WTC11 (cell line): ENCODE measurements around the gene NMBR.
"Not testable (repeated sequence)": the region's sequence is repeated elsewhere in the genome, so short reads cannot be mapped to it uniquely, and the experiment has no call there.

Experiments used
- ATF3 ChIP-seq: sonication (generic); formaldehyde crosslinking; conservative IDR thresholded peaks from 2 replicates; pipeline ENCODE4 v1.8.1; 2022; ENCODE audit warnings: mild to moderate bottlenecking, missing genetic modification reagents
- E2F5 ChIP-seq: sonication (generic); formaldehyde crosslinking; IDR thresholded peaks from 2 replicates; pipeline ENCODE4 v1.8.1; 2022; ENCODE audit warnings: mild to moderate bottlenecking, moderate library complexity, missing genetic modification reagents
- ESRRA ChIP-seq: sonication (generic); formaldehyde crosslinking; IDR thresholded peaks from 2 replicates; pipeline ENCODE4 v1.8.1; 2022; ENCODE audit warnings: mild to moderate bottlenecking, missing genetic modification reagents, borderline replicate concordance
- JUN ChIP-seq: sonication (generic); formaldehyde crosslinking; IDR thresholded peaks from 2 replicates; pipeline ENCODE4 v1.8.0; 2023; ENCODE audit warnings: mild to moderate bottlenecking, missing genetic modification reagents
- KAT7 ChIP-seq: sonication (generic); formaldehyde crosslinking; IDR thresholded peaks from 2 replicates; pipeline ENCODE4 v1.8.1; 2023; ENCODE audit warnings: missing genetic modification reagents, mild to moderate bottlenecking, borderline replicate concordance
- PRDM15 ChIP-seq: sonication (generic); formaldehyde crosslinking; IDR thresholded peaks from 2 replicates; pipeline ENCODE4 v1.8.0; 2022; ENCODE audit warnings: missing genetic modification reagents
- TEAD4 ChIP-seq: sonication (generic); formaldehyde crosslinking; IDR thresholded peaks from 2 replicates; pipeline ENCODE4 v1.8.0; 2022; ENCODE audit warnings: mild to moderate bottlenecking, missing genetic modification reagents
- USF1 ChIP-seq: sonication (generic); formaldehyde crosslinking; IDR thresholded peaks from 2 replicates; pipeline ENCODE4 v1.8.0; 2022; ENCODE audit warnings: mild to moderate bottlenecking, missing genetic modification reagents
- TF ChIP-seq, protein P1 (sequence below): fragments of 200-600 bp; IDR thresholded peaks from 2 replicates; pipeline ENCODE4 v1.8.0; 2022; ENCODE audit warnings: antibody characterized with exemption
- TF ChIP-seq, protein P2 (sequence below): fragments of 250-450 bp; sonication (Bioruptor Pico); IDR thresholded peaks from 2 replicates; pipeline ENCODE4 v1.9.0; 2021; ENCODE audit warnings: mild to moderate bottlenecking
- TF ChIP-seq, protein P3 (sequence below): sonication (generic); formaldehyde crosslinking; IDR thresholded peaks from 2 replicates; pipeline ENCODE4 v1.8.1; 2023; ENCODE audit warnings: mild to moderate bottlenecking, missing genetic modification reagents, moderate library complexity

- TF ChIP-seq, protein P1, sequence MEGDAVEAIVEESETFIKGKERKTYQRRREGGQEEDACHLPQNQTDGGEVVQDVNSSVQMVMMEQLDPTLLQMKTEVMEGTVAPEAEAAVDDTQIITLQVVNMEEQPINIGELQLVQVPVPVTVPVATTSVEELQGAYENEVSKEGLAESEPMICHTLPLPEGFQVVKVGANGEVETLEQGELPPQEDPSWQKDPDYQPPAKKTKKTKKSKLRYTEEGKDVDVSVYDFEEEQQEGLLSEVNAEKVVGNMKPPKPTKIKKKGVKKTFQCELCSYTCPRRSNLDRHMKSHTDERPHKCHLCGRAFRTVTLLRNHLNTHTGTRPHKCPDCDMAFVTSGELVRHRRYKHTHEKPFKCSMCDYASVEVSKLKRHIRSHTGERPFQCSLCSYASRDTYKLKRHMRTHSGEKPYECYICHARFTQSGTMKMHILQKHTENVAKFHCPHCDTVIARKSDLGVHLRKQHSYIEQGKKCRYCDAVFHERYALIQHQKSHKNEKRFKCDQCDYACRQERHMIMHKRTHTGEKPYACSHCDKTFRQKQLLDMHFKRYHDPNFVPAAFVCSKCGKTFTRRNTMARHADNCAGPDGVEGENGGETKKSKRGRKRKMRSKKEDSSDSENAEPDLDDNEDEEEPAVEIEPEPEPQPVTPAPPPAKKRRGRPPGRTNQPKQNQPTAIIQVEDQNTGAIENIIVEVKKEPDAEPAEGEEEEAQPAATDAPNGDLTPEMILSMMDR = not testable (repeated sequence)
- not testable (repeated sequence) for TF ChIP-seq E2F5 (CRISPR knock-in tag); ESRRA (CRISPR knock-in tag); KAT7; TEAD4 (CRISPR knock-in tag); PRDM15; ATF3; USF1 (CRISPR knock-in tag); JUN (CRISPR knock-in tag)
- TF ChIP-seq, protein P2, sequence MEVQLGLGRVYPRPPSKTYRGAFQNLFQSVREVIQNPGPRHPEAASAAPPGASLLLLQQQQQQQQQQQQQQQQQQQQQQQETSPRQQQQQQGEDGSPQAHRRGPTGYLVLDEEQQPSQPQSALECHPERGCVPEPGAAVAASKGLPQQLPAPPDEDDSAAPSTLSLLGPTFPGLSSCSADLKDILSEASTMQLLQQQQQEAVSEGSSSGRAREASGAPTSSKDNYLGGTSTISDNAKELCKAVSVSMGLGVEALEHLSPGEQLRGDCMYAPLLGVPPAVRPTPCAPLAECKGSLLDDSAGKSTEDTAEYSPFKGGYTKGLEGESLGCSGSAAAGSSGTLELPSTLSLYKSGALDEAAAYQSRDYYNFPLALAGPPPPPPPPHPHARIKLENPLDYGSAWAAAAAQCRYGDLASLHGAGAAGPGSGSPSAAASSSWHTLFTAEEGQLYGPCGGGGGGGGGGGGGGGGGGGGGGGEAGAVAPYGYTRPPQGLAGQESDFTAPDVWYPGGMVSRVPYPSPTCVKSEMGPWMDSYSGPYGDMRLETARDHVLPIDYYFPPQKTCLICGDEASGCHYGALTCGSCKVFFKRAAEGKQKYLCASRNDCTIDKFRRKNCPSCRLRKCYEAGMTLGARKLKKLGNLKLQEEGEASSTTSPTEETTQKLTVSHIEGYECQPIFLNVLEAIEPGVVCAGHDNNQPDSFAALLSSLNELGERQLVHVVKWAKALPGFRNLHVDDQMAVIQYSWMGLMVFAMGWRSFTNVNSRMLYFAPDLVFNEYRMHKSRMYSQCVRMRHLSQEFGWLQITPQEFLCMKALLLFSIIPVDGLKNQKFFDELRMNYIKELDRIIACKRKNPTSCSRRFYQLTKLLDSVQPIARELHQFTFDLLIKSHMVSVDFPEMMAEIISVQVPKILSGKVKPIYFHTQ (CRISPR knock-in tag) = not testable (repeated sequence)
- TF ChIP-seq, protein P3, sequence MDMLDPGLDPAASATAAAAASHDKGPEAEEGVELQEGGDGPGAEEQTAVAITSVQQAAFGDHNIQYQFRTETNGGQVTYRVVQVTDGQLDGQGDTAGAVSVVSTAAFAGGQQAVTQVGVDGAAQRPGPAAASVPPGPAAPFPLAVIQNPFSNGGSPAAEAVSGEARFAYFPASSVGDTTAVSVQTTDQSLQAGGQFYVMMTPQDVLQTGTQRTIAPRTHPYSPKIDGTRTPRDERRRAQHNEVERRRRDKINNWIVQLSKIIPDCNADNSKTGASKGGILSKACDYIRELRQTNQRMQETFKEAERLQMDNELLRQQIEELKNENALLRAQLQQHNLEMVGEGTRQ (CRISPR knock-in tag) = not testable (repeated sequence)
Observed at GRCh38 chr6:142141531-142141930, 5.4 kb downstream of the NMBR start.
